Measurements from ENCODE around the gene MOGAT3.

GRCh38 chr7:101244375-101245146 lies 43.7 kb upstream of the MOGAT3 start, which contains the start of gene FIS1:
- no peak for TF ChIP-seq EZH2phosphoT487 (IDR thresholded peaks at IDR 0.05; ENCODE audit: unreplicated experiment)
- no peak for TF ChIP-seq JUNB (IDR thresholded peaks at IDR 0.05; ENCODE audit: unreplicated experiment)
- no peak for TF ChIP-seq CREB1 (CRISPR knock-in tag; IDR thresholded peaks at IDR 0.05; ENCODE audit: low read depth)
